IMR-90 (cell line): ENCODE data around the gene BLOC1S6. TPM values are rescaled to one million over a fixed set of nuclear protein-coding genes. Genes with fewer than 3 reads are reported as not detected.

Source experiments
- ATAC-seq: fragments of 200-7000 bp; cut with Tn5 transposase; 2 replicates; pipeline ENCODE4 v1.9.1; 2020; ENCODE audit warnings: low read depth, mild to moderate bottlenecking, moderate library complexity
- BruUV-seq: library from RNA; stranded (reverse); fragments of 400-500 nt; replicated peaks from 2 replicates; lab custom pipeline; 2021; lab: Mats Ljungman, UMichigan
- CTCF ChIA-PET: fragments of 300-600 bp; formaldehyde crosslinking; extraction: SDS; loops from one replicate; lab custom pipeline; 2021; ENCODE audit warnings: antibody characterized with exemption; lab: Yijun Ruan, JAX
- POLR2A ChIA-PET: fragments of 300-600 bp; sonication (Branson Sonifier 250); formaldehyde crosslinking; loops from one replicate; lab custom pipeline; 2022; ENCODE audit warnings: antibody characterized with exemption; ENCODE audit not compliant: unreplicated experiment; lab: Charles Lee
- DNase-seq: peaks from one replicate; pipeline ENCODE4 v3.0.0; 2013
- H2AFZ ChIP-seq: replicated peaks from 2 replicates; pipeline ENCODE3; 2013; ENCODE audit warnings: low read length, mild to moderate bottlenecking; ENCODE audit not compliant: poor library complexity
- H2AK5ac ChIP-seq: 2 replicates; pipeline ENCODE4 v1.6.1; 2013; ENCODE audit warnings: low read depth, low read length, inconsistent platforms
- H2AK9ac ChIP-seq: replicated peaks from 2 replicates; pipeline ENCODE3; 2013; ENCODE audit warnings: mild to moderate bottlenecking, low read depth, low read length, moderate library complexity; ENCODE audit not compliant: poor library complexity
- H2BK120ac ChIP-seq: 2 replicates; pipeline ENCODE4 v1.6.1; 2013; ENCODE audit warnings: low read depth, low read length, inconsistent platforms
- H2BK15ac ChIP-seq: 3 replicates; pipeline ENCODE4 v1.6.1; 2013; ENCODE audit warnings: low read depth, low read length, inconsistent platforms
- H2BK20ac ChIP-seq: 2 replicates; pipeline ENCODE4 v1.6.1; 2013; ENCODE audit warnings: low read depth, mild to moderate bottlenecking, inconsistent platforms, low read length, moderate library complexity
- H2BK5ac ChIP-seq: 2 replicates; pipeline ENCODE4 v1.6.1; 2013; ENCODE audit warnings: mild to moderate bottlenecking, low read depth, low read length, inconsistent platforms; ENCODE audit not compliant: poor library complexity, severe bottlenecking
- H3K14ac ChIP-seq: replicated peaks from 2 replicates; pipeline ENCODE4 v1.6.1; 2013; ENCODE audit warnings: low read depth, low read length, inconsistent platforms
- H3K18ac ChIP-seq: 2 replicates; pipeline ENCODE4 v1.6.1; 2013; ENCODE audit warnings: low read depth, low read length, control low read depth
- H3K23ac ChIP-seq: 2 replicates; pipeline ENCODE4 v1.6.1; 2013; ENCODE audit warnings: low read depth, low read length, inconsistent platforms
- H3K27ac ChIP-seq: 2 replicates; pipeline ENCODE4 v1.5.1; 2013; ENCODE audit warnings: mild to moderate bottlenecking, control low read depth, low read length; ENCODE audit not compliant: insufficient read depth
- H3K27me3 ChIP-seq: 2 replicates; pipeline ENCODE4 v1.6.1; 2013; ENCODE audit warnings: low read length; ENCODE audit not compliant: control insufficient read depth, insufficient read depth
- H3K36me3 ChIP-seq: 2 replicates; pipeline ENCODE4 v1.6.1; 2013; ENCODE audit warnings: low read length, mixed read lengths; ENCODE audit not compliant: control insufficient read depth, insufficient read depth
- H3K4ac ChIP-seq: 2 replicates; pipeline ENCODE4 v1.6.1; 2013; ENCODE audit warnings: low read depth, low read length, inconsistent platforms
- H3K4me1 ChIP-seq: 2 replicates; pipeline ENCODE4 v1.6.1; 2013; ENCODE audit warnings: low read length, mixed read lengths; ENCODE audit not compliant: control insufficient read depth, insufficient read depth
- H3K4me2 ChIP-seq: 2 replicates; pipeline ENCODE4 v1.6.1; 2013; ENCODE audit warnings: low read depth, mild to moderate bottlenecking, control low read depth, low read length, moderate library complexity
- H3K4me3 ChIP-seq: 2 replicates; pipeline ENCODE4 v1.5.1; 2013; ENCODE audit warnings: low read depth, mild to moderate bottlenecking, control low read depth, low read length, moderate library complexity; ENCODE audit not compliant: insufficient read depth
- H3K56ac ChIP-seq: 2 replicates; pipeline ENCODE4 v1.6.1; 2013; ENCODE audit warnings: low read length, inconsistent platforms; ENCODE audit not compliant: insufficient read depth; ENCODE audit errors: extremely low read depth
- H3K79me1 ChIP-seq, 2 experiments: 2 replicates each; pipeline ENCODE4 v1.6.1; 2013; ENCODE audit warnings: low read length in 2 of 2, inconsistent platforms in 1 of 2, low read depth in 1 of 2
- H3K9ac ChIP-seq: 2 replicates; pipeline ENCODE4 v1.6.1; 2013; ENCODE audit warnings: low read depth, low read length, control low read depth
- H3K9me1 ChIP-seq: 2 replicates; pipeline ENCODE4 v1.6.1; 2013; ENCODE audit warnings: low read length, inconsistent platforms; ENCODE audit not compliant: insufficient read depth
- H3K9me3 ChIP-seq: 2 replicates; pipeline ENCODE4 v1.6.1; 2013; ENCODE audit warnings: low read length; ENCODE audit not compliant: control insufficient read depth, insufficient read depth
- H4K20me1 ChIP-seq: 2 replicates; pipeline ENCODE4 v1.6.1; 2013; ENCODE audit warnings: low read length, inconsistent platforms; ENCODE audit not compliant: insufficient read depth
- H4K5ac ChIP-seq: 2 replicates; pipeline ENCODE4 v1.6.1; 2013; ENCODE audit warnings: mild to moderate bottlenecking, low read depth, low read length, control low read depth
- H4K8ac ChIP-seq, 2 experiments: 2 replicates each; pipeline ENCODE4 v1.6.1; 2013; ENCODE audit warnings: low read depth in 2 of 2, low read length in 2 of 2, control low read depth in 1 of 2, inconsistent platforms in 1 of 2
- H4K91ac ChIP-seq: 2 replicates; pipeline ENCODE4 v1.6.1; 2013; ENCODE audit warnings: low read depth, low read length, inconsistent platforms; ENCODE audit not compliant: insufficient read depth
- CTCF ChIP-seq: conservative IDR thresholded peaks from 2 replicates; pipeline ENCODE4 v1.5.1; 2012; ENCODE audit warnings: mild to moderate bottlenecking, low read depth, low read length, improper control_type of control experiment
- MAFK ChIP-seq: IDR thresholded peaks from 2 replicates; pipeline ENCODE4 v1.6.1; 2012; ENCODE audit warnings: low read depth, low read length, improper control_type of control experiment
- WGBS, 2 experiments: methylation state at CpG; one replicate each; pipeline versions ENCODE4 v1.1.5 to v1.1.7; 2013; ENCODE audit warnings: missing lambda C conversion rate in 2 of 2; ENCODE audit not compliant: insufficient read length in 1 of 2; ENCODE audit errors: extremely low coverage in 2 of 2; 5-methylcytosine and 5-hydroxymethylcytosine counted together
- dilution Hi-C: fragments of 300-500 bp; cut with HindIII; formaldehyde crosslinking; loops from one replicate; pipeline ENCODE4 v1.14.3; 2018; ENCODE audit warnings: low sequenced_read_pairs; ENCODE audit not compliant: unreplicated experiment
- in situ Hi-C: fragments of 300-500 bp; cut with MboI; formaldehyde crosslinking; loops from 3 replicates; pipeline ENCODE4 v1.14.3; 2019; ENCODE audit warnings: low sequenced_read_pairs, inconsistent platforms, mixed read lengths
- intact Hi-C: fragments of 100-400 bp; cut with micrococcal nuclease; formaldehyde crosslinking; loops from 2 replicates; pipeline ENCODE4 v1.10.0; 2022
- polyA plus RNA-seq, 3 experiments: library from polyadenylated mRNA; depleted of rRNA; stranded (reverse); fragments of >200 nt; gene quantifications; 2 replicates each; pipeline ENCODE4 v1.2.3, GENCODE V29; 2012; ENCODE audit warnings: low replicate concordance in 1 of 3
- total RNA-seq: library from RNA; depleted of rRNA; stranded (reverse); fragments of >200 nt; gene quantifications from 2 replicates; pipeline ENCODE4 v1.2.3, GENCODE V29; 2012

The BLOC1S6 gene
- total and polyA plus RNA-seq, 2 of the 4 experiments (the other 2 are of a cell fraction): 21.7 to 40.9 TPM

GRCh38 chr15:45641999-45642932 lies 55.1 kb downstream of the BLOC1S6 start:
- H3K79me1 ChIP-seq: peaks cover 13 to 31% of the 10 kb centered on the region in 2 experiments
- 49% methylated on average over 5 of the region's 7 CpGs; no CpG with 5 or more reads in 1 of the 2 experiments for WGBS, 2 experiments
- peak overlapping the region; percentile 88 for H3K27ac ChIP-seq
- H4K5ac ChIP-seq: peak overlapping the region; percentile 65
- no TSS peak for BruUV-seq
- peak overlapping the region; percentile 50; the same call in 1 of the 2 replicates for H3K23ac ChIP-seq
- H2BK20ac ChIP-seq: peak overlapping the region; percentile 81
- no peaks in the 10 kb centered on the region for H3K27me3 ChIP-seq
- H3K9ac ChIP-seq: no peak overlapping the region
- ChIA-PET POLR2A (interaction anchor here (1.0 kb wide), 1 partner anchor 240 kb away, joined by 3 read pairs; a partner anchor contains a TSS), CTCF (interaction anchor here (0.6 to 1.6 kb wide), 5 partner anchors 28 to 195 kb away, joined by 3 to 5 read pairs (median 3); no protein-coding TSS in a partner anchor)
- peak; percentile 89 for DNase-seq
- peak overlapping the region; percentile 85 for H2AK5ac ChIP-seq
- peak overlapping the region; percentile 26; the same call in 2 of the 3 replicates for H2BK15ac ChIP-seq
- peak overlapping the region; percentile 12 to 67; a peak in 2 of 4 replicates for H4K8ac ChIP-seq
- peaks cover 8% of the 10 kb centered on the region; the same call in 1 of the 2 replicates for H4K20me1 ChIP-seq
- intact Hi-C loops (loop anchor here (2.0 kb wide), 1 partner anchor 63 kb away; no protein-coding TSS in a partner anchor), dilution Hi-C loops (no loop called here), in situ Hi-C loops (no loop called here)
- H3K9me1 ChIP-seq: peaks cover 22% of the 10 kb centered on the region
- H3K4ac ChIP-seq: peak overlapping the region; percentile 71
- H3K4me2 ChIP-seq: peak overlapping the region; percentile 57
- ATAC-seq: peak; percentile 40
- no peak overlapping the region for H2AFZ ChIP-seq
- H2AK9ac ChIP-seq: peak overlapping the region; percentile 26
- peak overlapping the region; percentile 65; the same call in 1 of the 2 replicates for H3K14ac ChIP-seq
- H3K36me3 ChIP-seq: no peaks in the 10 kb centered on the region
- peak overlapping the region; percentile 76; the same call in 1 of the 2 replicates for H2BK120ac ChIP-seq
- no peaks in the 10 kb centered on the region for H3K9me3 ChIP-seq
- H3K4me1 ChIP-seq: peaks cover 24% of the 10 kb centered on the region
- TF ChIP-seq MAFK: peak; percentile 0; the same call in 1 of the 2 replicates
- TF ChIP-seq CTCF: no peak
- peak overlapping the region; percentile 10; the same call in 1 of the 2 replicates for H3K56ac ChIP-seq
- H2BK5ac ChIP-seq: peak overlapping the region; percentile 82
- peak overlapping the region; percentile 67 for H4K91ac ChIP-seq
- no peak overlapping the region for H3K4me3 ChIP-seq
- peak overlapping the region; percentile 68 for H3K18ac ChIP-seq
